GM23248 (cell line): ENCODE measurements around the gene HPN. TPM values are rescaled to one million over a fixed set of nuclear protein-coding genes. Genes with fewer than 3 reads are reported as not detected.
"Not testable (repeated sequence)": the region's sequence is repeated elsewhere in the genome, so short reads cannot be mapped to it uniquely, and the experiment has no call there.

Source experiments
- DNase-seq: peaks from one replicate; pipeline ENCODE4 v3.0.0-alpha.2; 2015
- H2AFZ ChIP-seq: fragments of 200-600 bp; sonication (generic); 2 replicates; pipeline ENCODE4 v1.6.1; 2016; ENCODE audit warnings: antibody characterized with exemption
- H3F3A ChIP-seq: fragments of 200-600 bp; sonication (generic); 2 replicates; pipeline ENCODE4 v1.6.1; 2016; ENCODE audit warnings: mild to moderate bottlenecking, antibody characterized with exemption, mixed run types; ENCODE audit not compliant: insufficient read depth
- H3K27ac ChIP-seq: fragments of 200-600 bp; sonication (generic); 2 replicates; pipeline ENCODE4 v1.5.1; 2016; ENCODE audit warnings: mild to moderate bottlenecking
- H3K27me3 ChIP-seq: fragments of 200-600 bp; sonication (generic); replicated peaks from 2 replicates; pipeline ENCODE4 v1.6.1; 2016; ENCODE audit warnings: mild to moderate bottlenecking; ENCODE audit not compliant: insufficient read depth
- H3K36me3 ChIP-seq: fragments of 200-600 bp; sonication (generic); 2 replicates; pipeline ENCODE4 v1.6.1; 2016; ENCODE audit warnings: low read depth, mild to moderate bottlenecking
- H3K4me1 ChIP-seq: fragments of 200-600 bp; sonication (generic); 2 replicates; pipeline ENCODE4 v1.6.1; 2016; ENCODE audit warnings: mild to moderate bottlenecking; ENCODE audit not compliant: insufficient read depth
- H3K4me2 ChIP-seq: fragments of 200-600 bp; sonication (generic); one replicate; pipeline ENCODE4 v1.6.1; 2016; ENCODE audit warnings: mild to moderate bottlenecking; ENCODE audit not compliant: unreplicated experiment
- H3K4me3 ChIP-seq: fragments of 200-600 bp; sonication (generic); 2 replicates; pipeline ENCODE4 v1.5.1; 2016; ENCODE audit warnings: mild to moderate bottlenecking
- H3K79me2 ChIP-seq: fragments of 200-600 bp; sonication (generic); 2 replicates; pipeline ENCODE4 v1.6.1; 2016; ENCODE audit warnings: mild to moderate bottlenecking; ENCODE audit not compliant: insufficient read depth
- H3K9ac ChIP-seq: fragments of 200-600 bp; sonication (generic); 2 replicates; pipeline ENCODE4 v1.6.1; 2016; ENCODE audit warnings: mild to moderate bottlenecking
- H3K9me2 ChIP-seq: fragments of 200-600 bp; sonication (generic); 2 replicates; pipeline ENCODE4 v1.6.1; 2016; ENCODE audit warnings: mixed run types, mild to moderate bottlenecking, moderate library complexity; ENCODE audit not compliant: insufficient read depth
- H3K9me3 ChIP-seq: fragments of 200-600 bp; sonication (generic); one replicate; pipeline ENCODE4 v1.6.1; 2017; ENCODE audit warnings: low read depth
- H4K20me1 ChIP-seq: fragments of 200-600 bp; sonication (generic); 2 replicates; pipeline ENCODE4 v1.6.0; 2016; ENCODE audit not compliant: insufficient read depth
- EZH2 ChIP-seq: fragments of 200-600 bp; sonication (generic); IDR thresholded peaks from 2 replicates; pipeline ENCODE4 v1.6.1; 2018; ENCODE audit warnings: antibody characterized with exemption, mild to moderate bottlenecking; ENCODE audit not compliant: insufficient read depth, poor library complexity, severe bottlenecking
- EZH2phosphoT487 ChIP-seq: fragments of 200-600 bp; sonication (generic); IDR thresholded peaks from 2 replicates; pipeline ENCODE4 v1.6.1; 2018; ENCODE audit warnings: antibody characterized with exemption, moderate library complexity, mild to moderate bottlenecking, low read depth; ENCODE audit not compliant: insufficient read depth
- WGBS, 2 experiments: methylation state at CpG; one replicate each; pipeline ENCODE4 v1.1.6; 2015 to 2017; ENCODE audit warnings: low lambda C conversion rate in 2 of 2, low coverage in 1 of 2; ENCODE audit errors: missing lambda C conversion rate in 2 of 2; 5-methylcytosine and 5-hydroxymethylcytosine counted together
- in situ Hi-C: fragments of 300-500 bp; cut with MboI; formaldehyde crosslinking; loops from 2 replicates; pipeline ENCODE4 v1.15.0; 2020
- polyA plus RNA-seq: library from polyadenylated mRNA; unstranded; fragments of >200 nt; fragmentation: Nextera tagmentation; extraction: Ambion mirVana; gene quantifications from 2 replicates; pipeline ENCODE4 v1.2.1, GENCODE V29; 2016
- total RNA-seq: library from RNA; depleted of rRNA; stranded (reverse); fragments of >200 nt; shearing (Covaris generic); gene quantifications from 2 replicates; pipeline ENCODE4 v1.2.3, GENCODE V29; 2014

HPN gene
- total and polyA plus RNA-seq, 2 experiments from 2014 or later = not detected

GRCh38 chr19:35027009-35027408, 14.5 kb upstream of the HPN start:
- WGBS, 2 experiments = 88 to 90% methylated on average over 8 of the region's 8 CpGs
- no peaks in the 10 kb centered on the region for H3K36me3 ChIP-seq

GRCh38 chr19:35027851-35028599, 13.5 kb upstream of the HPN start:
- Histone ChIP-seq H3K36me3 (no peaks in the 10 kb centered on the region), H3K27me3 (no peaks in the 10 kb centered on the region), H3K9me2 (no peaks in the 10 kb centered on the region), H3K9ac (no peak overlapping the region), H3F3A (peaks cover 5% of the 10 kb centered on the region), H3K79me2 (no peaks in the 10 kb centered on the region), H3K9me3 (no peaks in the 10 kb centered on the region), H3K4me3 (no peak overlapping the region), H3K4me2 (no peak overlapping the region), H3K4me1 (no peaks in the 10 kb centered on the region), H4K20me1 (no peaks in the 10 kb centered on the region), H2AFZ (no peak overlapping the region), H3K27ac (no peak overlapping the region)
- in situ Hi-C loops = no loop called here
- peak; percentile 31 for DNase-seq
- TF ChIP-seq EZH2 (no peak), EZH2phosphoT487 (no peak)
- 89 to 93% methylated on average over 7 of the region's 7 CpGs for WGBS, 2 experiments

More at GRCh38 chr19:35027009-35027408, 14.5 kb upstream of the HPN start:
- Histone ChIP-seq H3K79me2 (no peaks in the 10 kb centered on the region), H3K4me2 (no peak overlapping the region), H3K4me3 (no peak overlapping the region), H3K27me3 (no peaks in the 10 kb centered on the region), H3K27ac (no peak overlapping the region), H3K9me2 (no peaks in the 10 kb centered on the region), H3K9me3 (no peaks in the 10 kb centered on the region), H2AFZ (no peak overlapping the region), H3K9ac (no peak overlapping the region), H4K20me1 (no peaks in the 10 kb centered on the region), H3F3A (peaks cover 5% of the 10 kb centered on the region), H3K4me1 (no peaks in the 10 kb centered on the region)
- in situ Hi-C loops = no loop called here
- DNase-seq = no peak
- TF ChIP-seq EZH2 = no peak
- no peak for TF ChIP-seq EZH2phosphoT487

GRCh38 chr19:35028600-35028885, 13.0 kb upstream of the HPN start:
- H2AFZ ChIP-seq, H4K20me1 ChIP-seq, H3K9ac ChIP-seq, H3F3A ChIP-seq, H3K4me2 ChIP-seq, DNase-seq, H3K4me1 ChIP-seq, H3K79me2 ChIP-seq, H3K4me3 ChIP-seq, H3K9me3 ChIP-seq, H3K27me3 ChIP-seq, in situ Hi-C loops, H3K36me3 ChIP-seq, H3K27ac ChIP-seq, H3K9me2 ChIP-seq: not testable (repeated sequence)
- 87 to 88% methylated on average over 3 of the region's 3 CpGs for WGBS, 2 experiments

- DNase-seq, H3K4me1 ChIP-seq, H3K9ac ChIP-seq, H3K36me3 ChIP-seq, H3K9me3 ChIP-seq, H2AFZ ChIP-seq, H3K4me3 ChIP-seq, H3K79me2 ChIP-seq, H4K20me1 ChIP-seq, H3K9me2 ChIP-seq, H3K27me3 ChIP-seq, in situ Hi-C loops, H3K4me2 ChIP-seq, H3F3A ChIP-seq, H3K27ac ChIP-seq: not testable (repeated sequence)
- WGBS, 2 experiments = 78 to 80% methylated on average over 10 to 11 of the region's 11 CpGs
Measured at GRCh38 chr19:35029275-35029736, 12.2 kb upstream of the HPN start.

- WGBS, 2 experiments = 23 to 32% methylated on average over 9 to 11 of the region's 11 CpGs
- H4K20me1 ChIP-seq = no peaks in the 10 kb centered on the region
- no peaks in the 10 kb centered on the region for H3K9me2 ChIP-seq
- no peak overlapping the region for H2AFZ ChIP-seq
- H3K4me3 ChIP-seq = peak overlapping the region; percentile 69
- H3K4me1 ChIP-seq = no peaks in the 10 kb centered on the region
- TF ChIP-seq EZH2 (no peak), EZH2phosphoT487 (no peak)
- H3K36me3 ChIP-seq = no peaks in the 10 kb centered on the region
- no peaks in the 10 kb centered on the region for H3K27me3 ChIP-seq
- peak; percentile 12 for DNase-seq
- H3F3A ChIP-seq = peaks cover 5% of the 10 kb centered on the region
- in situ Hi-C loops = no loop called here
- H3K9me3 ChIP-seq = no peaks in the 10 kb centered on the region
- no peak overlapping the region for H3K27ac ChIP-seq
- H3K9ac ChIP-seq = peak overlapping the region; percentile 48
- peak overlapping the region; percentile 67 for H3K4me2 ChIP-seq
- H3K79me2 ChIP-seq = no peaks in the 10 kb centered on the region
Measured at GRCh38 chr19:35029737-35030256, 11.7 kb upstream of the HPN start.
